ENCODE measurements around the gene ZRANB2. TPM values are rescaled to one million over a fixed set of nuclear protein-coding genes. Genes with fewer than 3 reads are reported as not detected.
A peak's percentile ranks its signal among the peaks of the same experiment; 100 is the strongest.

The ZRANB2 gene
- total and polyA plus RNA-seq, 11 donors = 24.6 to 56.6 (median 48.6) TPM

GRCh38 chr1:71072273-71072672, 8.6 kb downstream of the ZRANB2 start:
- peaks cover 0 to 9% (median 0%) of the 10 kb centered on the region in 12 donors for H3K4me1 ChIP-seq
- ATAC-seq (no peak), DNase-seq (no peak)
- no peaks in the 10 kb centered on the region for H3K9me3 ChIP-seq
- no peaks in the 10 kb centered on the region for H3K27me3 ChIP-seq
- no peak overlapping the region for H3K27ac ChIP-seq
- H3K4me3 ChIP-seq = no peak overlapping the region
- intact Hi-C loops (cut with DNase I) = loop anchor here in 1 of 10 donors (5.0 kb wide), 1 partner anchor 830 kb away; no protein-coding TSS in a partner anchor
- TF ChIP-seq POLR2A (IDR thresholded peaks at IDR 0.05) = no peak
- TF ChIP-seq CTCF (IDR thresholded peaks at IDR 0.05) = no peak
- peaks cover 0 to 100% (median 99%) of the 10 kb centered on the region in 9 donors for H3K36me3 ChIP-seq

- Histone ChIP-seq H3K27ac (no peak overlapping the region), H3K4me3 (no peak overlapping the region), H3K27me3 (no peaks in the 10 kb centered on the region), H3K4me1 (peaks cover 0 to 9% (median 0%) of the 10 kb centered on the region in 12 donors), H3K9me3 (no peaks in the 10 kb centered on the region), H3K36me3 (peaks cover 0 to 100% (median 99%) of the 10 kb centered on the region in 9 donors)
- 49 to 65% (median 63%) methylated on average over 4 of the region's 4 CpGs for WGBS, 4 donors
- ATAC-seq = peak in 2 of 4 donors; percentile 48 to 75
- no peak for TF ChIP-seq CTCF (IDR thresholded peaks at IDR 0.05)
- no peak for TF ChIP-seq POLR2A (IDR thresholded peaks at IDR 0.05)
- intact Hi-C loops (cut with DNase I) = loop anchor here in 1 of 10 donors (5.0 kb wide), 1 partner anchor 829 kb away; no protein-coding TSS in a partner anchor
- DNase-seq = no peak
These were observed 9.1 kb downstream of the ZRANB2 start for GRCh38 chr1:71071720-71072119.

- TF ChIP-seq CTCF (IDR thresholded peaks at IDR 0.05) (no peak), POLR2A (IDR thresholded peaks at IDR 0.05) (no peak)
- 80 to 85% (median 83%) methylated on average over 6 of the region's 6 CpGs for WGBS, 4 donors
- intact Hi-C loops (cut with DNase I) = no loop called here
- Histone ChIP-seq H3K4me1 (peaks cover 0 to 7% (median 0%) of the 10 kb centered on the region in 12 donors), H3K9me3 (no peaks in the 10 kb centered on the region), H3K4me3 (no peak overlapping the region), H3K36me3 (peaks cover 0 to 100% (median 99%) of the 10 kb centered on the region in 9 donors), H3K27ac (no peak overlapping the region), H3K27me3 (no peaks in the 10 kb centered on the region)
- DNase-seq = no peak
- no peak for ATAC-seq
These were observed 12.3 kb downstream of the ZRANB2 start for GRCh38 chr1:71068325-71069240.

- TF ChIP-seq CTCF (IDR thresholded peaks at IDR 0.05) (no peak), POLR2A (IDR thresholded peaks at IDR 0.05) (no peak)
- Histone ChIP-seq H3K27me3 (peaks cover 0 to 5% (median 0%) of the 10 kb centered on the region in 9 donors), H3K27ac (no peak overlapping the region), H3K4me3 (no peak overlapping the region), H3K9me3 (no peaks in the 10 kb centered on the region), H3K4me1 (no peaks in the 10 kb centered on the region), H3K36me3 (peaks cover 0 to 34% (median 16%) of the 10 kb centered on the region in 9 donors)
- intact Hi-C loops (cut with DNase I) = loop anchor here in 3 of 10 donors (5.0 to 10.0 kb wide), 3 partner anchors 372 to 620 kb away; no protein-coding TSS in a partner anchor
- ATAC-seq = no peak
- DNase-seq = peak in 1 of 5 donors; percentile 50
- WGBS, 4 donors = 79 to 83% (median 83%) methylated on average over 6 of the region's 6 CpGs
These were observed 26.0 kb downstream of the ZRANB2 start for GRCh38 chr1:71054791-71055190.
